SU-DHL-6 (cell line): Measurements from ENCODE around the gene SLC16A13.

Source experiments
- H2AFZ ChIP-seq: fragments of 200-600 bp; sonication (generic); 2 replicates; pipeline ENCODE4 v1.6.1; 2014; ENCODE audit warnings: low read depth, mild to moderate bottlenecking, moderate library complexity, mixed read lengths, antibody characterized with exemption, low read length; ENCODE audit not compliant: severe bottlenecking
- H3F3A ChIP-seq: fragments of 200-600 bp; shearing (Covaris generic); 2 replicates; pipeline ENCODE4 v1.6.0; 2016; ENCODE audit warnings: antibody characterized with exemption, mild to moderate bottlenecking; ENCODE audit not compliant: insufficient read depth
- H3K27ac ChIP-seq: fragments of 200-600 bp; sonication (generic); 2 replicates; pipeline ENCODE4 v1.5.1; 2016; ENCODE audit warnings: low read depth, mild to moderate bottlenecking, low read length, moderate library complexity, mixed read lengths
- H3K27me3 ChIP-seq: fragments of 200-600 bp; sonication (generic), shearing (Covaris generic); 2 replicates; pipeline ENCODE4 v1.6.0; 2014; ENCODE audit warnings: mild to moderate bottlenecking, low read length
- H3K36me3 ChIP-seq: fragments of 200-600 bp; sonication (generic); 2 replicates; pipeline ENCODE4 v1.6.1; 2014; ENCODE audit warnings: mild to moderate bottlenecking, low read length, mixed read lengths
- H3K4me2 ChIP-seq: fragments of 300-600, 200-600 bp; shearing (Covaris generic), sonication (generic); 2 replicates; pipeline ENCODE4 v1.6.0; 2014; ENCODE audit warnings: low read length, low read depth, mild to moderate bottlenecking; ENCODE audit not compliant: poor library complexity, severe bottlenecking
- H3K4me3 ChIP-seq: fragments of 200-600 bp; sonication (generic); 2 replicates; pipeline ENCODE4 v1.5.1; 2014; ENCODE audit warnings: antibody characterized with exemption, low read length, mild to moderate bottlenecking, mixed read lengths; ENCODE audit not compliant: insufficient read depth, poor library complexity, severe bottlenecking
- H3K79me2 ChIP-seq: fragments of 200-600 bp; sonication (generic); 2 replicates; pipeline ENCODE4 v1.6.1; 2014; ENCODE audit warnings: mild to moderate bottlenecking, low read length, moderate library complexity; ENCODE audit not compliant: insufficient read depth
- H3K9ac ChIP-seq: fragments of 200-600 bp; sonication (generic); 2 replicates; pipeline ENCODE4 v1.7.0; 2014; ENCODE audit warnings: mild to moderate bottlenecking, low read length
- H3K9me2 ChIP-seq: fragments of 200-600 bp; sonication (generic); replicated peaks from 2 replicates; pipeline ENCODE4 v1.6.1; 2014; ENCODE audit warnings: low read length; ENCODE audit not compliant: insufficient read depth
- H3K9me3 ChIP-seq: fragments of 200-600 bp; sonication (generic); 2 replicates; pipeline ENCODE4 v1.6.1; 2014; ENCODE audit warnings: low read length, mixed read lengths; ENCODE audit not compliant: insufficient read depth
- H4K20me1 ChIP-seq: fragments of 200-600 bp; sonication (generic); 2 replicates; pipeline ENCODE4 v1.6.1; 2014; ENCODE audit warnings: low read depth, mild to moderate bottlenecking, antibody characterized with exemption, low read length, moderate library complexity, mixed read lengths
- EZH2phosphoT487 ChIP-seq: fragments of 200-600 bp; sonication (generic), shearing (Covaris generic); conservative IDR thresholded peaks from 2 replicates; pipeline ENCODE4 v1.6.1; 2018; ENCODE audit warnings: mild to moderate bottlenecking, antibody characterized with exemption, low read length, moderate library complexity, mixed read lengths
- TF ChIP-seq, protein P1 (sequence below): fragments of 200-600 bp; sonication (generic); IDR thresholded peaks from one replicate; pipeline ENCODE4 v1.5.1; 2017; ENCODE audit warnings: antibody characterized with exemption, mild to moderate bottlenecking, low read length, moderate library complexity; ENCODE audit not compliant: insufficient read depth, poor library complexity, severe bottlenecking

SLC16A13 gene

DNA sequence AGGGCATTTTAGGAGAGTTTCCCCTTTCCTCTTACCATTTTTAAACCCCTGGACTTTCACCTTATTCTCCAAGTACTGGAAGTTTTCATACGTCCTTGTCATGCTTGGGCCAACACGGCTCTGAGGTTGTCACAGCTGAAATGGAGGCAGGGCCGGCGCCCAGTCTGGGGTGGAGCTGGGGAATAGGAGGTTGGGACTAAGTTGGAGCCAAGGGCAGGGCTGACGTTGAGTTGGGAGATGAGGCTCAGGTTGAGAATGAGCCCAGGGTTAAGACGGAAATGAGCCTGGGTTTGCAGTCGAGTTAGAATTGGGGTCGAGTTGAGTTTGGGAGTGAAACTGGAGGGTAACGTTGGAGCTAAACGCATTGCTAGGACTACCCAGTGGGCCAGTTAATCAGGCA lies 42.9 kb downstream of the SLC16A13 start:
- Histone ChIP-seq H3K27ac (no peak overlapping the region), H3K79me2 (no peaks in the 10 kb centered on the region), H3K9me3 (no peaks in the 10 kb centered on the region), H4K20me1 (no peaks in the 10 kb centered on the region), H2AFZ (no peak overlapping the region), H3K4me2 (no peak overlapping the region), H3K9me2 (no peaks in the 10 kb centered on the region), H3K27me3 (no peaks in the 10 kb centered on the region), H3K36me3 (no peaks in the 10 kb centered on the region), H3F3A (no peaks in the 10 kb centered on the region), H3K4me3 (no peak overlapping the region), H3K9ac (no peak overlapping the region)
- no peak for TF ChIP-seq EZH2phosphoT487

DNA sequence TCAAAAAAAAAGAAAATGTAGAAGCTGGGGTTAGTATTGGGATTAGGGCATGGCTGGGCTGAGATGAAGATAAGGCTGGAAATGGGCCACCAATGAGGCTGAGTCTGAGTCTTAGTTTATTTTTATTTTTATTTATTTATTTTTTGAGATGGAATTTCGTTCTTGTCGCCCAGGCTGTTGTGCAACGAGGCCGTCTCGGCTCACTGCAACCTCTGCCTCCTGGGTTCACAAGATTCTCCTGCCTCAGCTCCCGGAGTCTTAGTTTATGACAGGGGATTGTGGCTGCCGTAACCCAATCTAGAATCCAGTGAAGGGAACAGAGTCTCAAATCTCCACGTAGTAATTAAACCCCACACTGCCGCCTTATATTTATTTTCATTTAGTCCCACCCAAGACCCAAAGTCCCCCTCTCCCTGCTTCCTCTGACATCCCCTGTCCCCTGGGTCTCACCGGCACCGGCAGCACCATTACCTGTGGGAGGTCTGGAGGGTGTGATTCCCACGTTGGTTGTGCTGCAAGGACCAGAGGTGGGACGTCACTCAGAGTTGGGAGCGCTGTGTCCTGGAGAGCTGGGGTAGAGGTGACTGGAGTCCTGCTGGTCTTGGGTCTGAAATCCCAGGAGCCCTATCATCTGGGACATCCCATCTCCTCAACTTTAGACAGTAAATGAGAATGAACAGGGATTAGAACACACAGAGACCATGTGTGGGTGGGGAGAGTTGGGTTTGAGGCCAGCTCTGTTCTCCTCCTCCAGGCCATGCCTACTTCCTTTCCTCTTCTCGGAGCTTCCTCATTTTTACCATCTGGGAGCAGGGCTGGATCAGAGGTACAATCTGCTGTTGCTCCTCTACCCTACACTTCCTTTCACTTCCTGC lies 44.0 kb downstream of the SLC16A13 start, which contains the start of gene CLEC10A:
CLEC10A (minus strand) TSS at position 671 of the 875 bp plus-strand sequence. CDS start 1,439 bp downstream, outside the sequence.
- Histone ChIP-seq H3K9ac (no peak within 1 kb of the TSS), H3K9me2 (no peaks in the 10 kb centered on the region), H3K4me2 (no peak within 1 kb of the TSS), H3K79me2 (no peaks in the 10 kb centered on the region), H3K9me3 (no peaks in the 10 kb centered on the region), H4K20me1 (no peaks in the 10 kb centered on the region), H3K4me3 (no peak within 1 kb of the TSS), H3K36me3 (no peaks in the 10 kb centered on the region), H3K27ac (no peak within 1 kb of the TSS), H2AFZ (no peak within 1 kb of the TSS), H3K27me3 (no peaks in the 10 kb centered on the region), H3F3A (no peaks in the 10 kb centered on the region)
- TF ChIP-seq EZH2phosphoT487, result no peak
- TF ChIP-seq, protein P1, sequence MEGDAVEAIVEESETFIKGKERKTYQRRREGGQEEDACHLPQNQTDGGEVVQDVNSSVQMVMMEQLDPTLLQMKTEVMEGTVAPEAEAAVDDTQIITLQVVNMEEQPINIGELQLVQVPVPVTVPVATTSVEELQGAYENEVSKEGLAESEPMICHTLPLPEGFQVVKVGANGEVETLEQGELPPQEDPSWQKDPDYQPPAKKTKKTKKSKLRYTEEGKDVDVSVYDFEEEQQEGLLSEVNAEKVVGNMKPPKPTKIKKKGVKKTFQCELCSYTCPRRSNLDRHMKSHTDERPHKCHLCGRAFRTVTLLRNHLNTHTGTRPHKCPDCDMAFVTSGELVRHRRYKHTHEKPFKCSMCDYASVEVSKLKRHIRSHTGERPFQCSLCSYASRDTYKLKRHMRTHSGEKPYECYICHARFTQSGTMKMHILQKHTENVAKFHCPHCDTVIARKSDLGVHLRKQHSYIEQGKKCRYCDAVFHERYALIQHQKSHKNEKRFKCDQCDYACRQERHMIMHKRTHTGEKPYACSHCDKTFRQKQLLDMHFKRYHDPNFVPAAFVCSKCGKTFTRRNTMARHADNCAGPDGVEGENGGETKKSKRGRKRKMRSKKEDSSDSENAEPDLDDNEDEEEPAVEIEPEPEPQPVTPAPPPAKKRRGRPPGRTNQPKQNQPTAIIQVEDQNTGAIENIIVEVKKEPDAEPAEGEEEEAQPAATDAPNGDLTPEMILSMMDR, result no peak

DNA sequence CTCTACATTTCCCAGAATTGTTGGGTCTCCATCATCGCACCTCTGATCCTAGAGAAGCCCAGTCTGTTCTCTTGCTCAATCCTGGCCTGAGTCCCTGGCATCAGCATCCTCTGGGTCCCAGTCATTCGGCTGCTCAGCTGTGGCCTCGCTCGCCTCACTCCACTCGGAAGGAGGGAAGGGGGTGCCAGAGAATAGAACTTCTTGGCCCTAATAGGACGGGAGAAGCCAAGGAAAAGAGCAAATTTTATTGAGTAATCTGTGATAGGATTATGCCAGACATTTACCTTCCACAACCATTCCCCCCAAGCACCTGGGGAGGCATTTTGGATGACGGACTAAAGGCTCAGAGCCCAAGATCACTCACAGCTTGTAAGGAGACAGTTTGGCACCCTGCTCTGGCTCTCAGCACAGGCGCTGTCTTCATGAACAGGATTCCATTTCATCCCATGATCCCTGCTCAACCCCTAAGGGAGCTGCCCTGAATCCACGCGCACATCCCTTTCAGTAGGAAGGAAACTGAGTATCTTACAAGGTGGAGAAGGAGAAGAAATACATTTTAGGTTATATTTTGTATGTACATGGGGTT lies 44.7 kb downstream of the SLC16A13 start:
- Histone ChIP-seq H3K27me3 (no peaks in the 10 kb centered on the region), H3K36me3 (no peaks in the 10 kb centered on the region), H3K9me2 (no peaks in the 10 kb centered on the region), H3K9me3 (no peaks in the 10 kb centered on the region), H3K4me3 (no peak overlapping the region), H3K4me2 (no peak overlapping the region), H3K27ac (no peak overlapping the region), H3K9ac (no peak overlapping the region), H4K20me1 (no peaks in the 10 kb centered on the region), H2AFZ (no peak overlapping the region), H3K79me2 (no peaks in the 10 kb centered on the region), H3F3A (no peaks in the 10 kb centered on the region)
- no peak for TF ChIP-seq EZH2phosphoT487
- TF ChIP-seq, protein P1, result no peak
